Adrenal gland (tissue), 12 donors: ENCODE results near the gene HNRNPUL1. TPM values are rescaled to one million over a fixed set of nuclear protein-coding genes. Genes with fewer than 3 reads are reported as not detected.
A peak's percentile ranks its signal among the peaks of the same experiment; 100 is the strongest.

Experiments used
- DNase-seq, 7 donors: peaks; one replicate each; pipeline ENCODE4 v3.0.0-alpha.2; 2019 to 2020
- H3K27ac ChIP-seq, 5 donors: fragments of 200-600 bp; sonication (generic) in 4 of 5; 1 replicate in 3 of 5; 2 replicates in 2 of 5; pipeline versions ENCODE4 v1.5.1 to v1.8.0; 2016 to 2020; ENCODE audit warnings: mild to moderate bottlenecking in 1 of 5
- H3K27me3 ChIP-seq: fragments of 200-600 bp; 2 replicates; pipeline ENCODE4 v1.8.0; 2021
- H3K36me3 ChIP-seq, 2 donors: fragments of 200-600 bp; replicated peaks in 1 of 2; 1 replicate in 1 of 2; 2 replicates in 1 of 2; pipeline versions ENCODE4 v1.5.1 to v1.8.0; 2018 to 2022
- H3K4me1 ChIP-seq, 2 donors: fragments of 200-600 bp; replicated peaks in 1 of 2; 1 replicate in 1 of 2; 2 replicates in 1 of 2; pipeline versions ENCODE4 v1.5.1 to v1.8.0; 2018 to 2021
- H3K4me3 ChIP-seq, 4 donors: fragments of 200-600 bp; sonication (generic) in 3 of 4; one replicate each; pipeline ENCODE4 v1.5.1; 2016 to 2018
- H3K9me3 ChIP-seq, 3 donors: fragments of 200-600 bp; sonication (generic) in 1 of 3; replicated peaks in 1 of 3; 1 replicate in 2 of 3; 2 replicates in 1 of 3; pipeline versions ENCODE4 v1.5.1 to v1.8.0; 2016 to 2021
- CTCF ChIP-seq, 6 experiments: fragments of 450-650 bp in 4 of 6; fragments of 200-600 bp in 2 of 6; sonication (generic) in 1 of 6; IDR thresholded peaks; 1 replicate in 5 of 6; 2 replicates in 1 of 6; pipeline versions ENCODE4 v1.5.1 to v1.8.0; 2016 to 2021; ENCODE audit warnings: antibody characterized with exemption in 6 of 6, mild to moderate bottlenecking in 2 of 6, moderate library complexity in 1 of 6
- POLR2A ChIP-seq, 2 donors: fragments of 450-650 bp; IDR thresholded peaks; one replicate each; pipeline ENCODE4 v1.6.1; 2017; ENCODE audit warnings: antibody characterized with exemption in 2 of 2, mild to moderate bottlenecking in 2 of 2, moderate library complexity in 1 of 2
- WGBS, 4 donors: extraction: QIAGEN DNeasy Blood & Tissue Kit in 2 of 4; methylation state at CpG; one replicate each; pipeline versions ENCODE4 v1.1.5 to v1.1.7; 2013 to 2017; 5-methylcytosine and 5-hydroxymethylcytosine counted together
- intact Hi-C, 2 donors: fragments of 100-400 bp; cut with DNase I; formaldehyde crosslinking; loops; one replicate each; pipeline versions ENCODE4 v1.14.1 to v1.15.0; 2022 to 2023
- polyA plus RNA-seq, 3 donors: library from polyadenylated mRNA; stranded (reverse); fragments of 200-250 nt in 2 of 3; fragments of 350-450 nt in 1 of 3; fragmentation: Illumina TruSeq in 1 of 3; extraction: RNeasy Lipid Tissue Mini Kit (QIAGEN cat#74804) in 1 of 3; gene quantifications; one replicate each; pipeline ENCODE4 v1.2.3, GENCODE V29; 2013 to 2014
- total RNA-seq, 9 donors: library from RNA; depleted of rRNA in 4 of 9; stranded (reverse); fragments of >200 nt in 4 of 9; fragments of 120-200 nt in 1 of 9; fragmentation: NEBNext Ultra II Directional in 1 of 9; extraction: Animal tissue kit (Norgen Biotek cat#: 25700) in 1 of 9; gene quantifications; one replicate each; pipeline versions ENCODE4 v1.1.0 to v1.2.4, GENCODE V29; 2013 to 2023
- donor health status: healthy with polysubstance abuse.
- donor health status: Bipolar disorder and iron deficiency.
- donor health status: DM: yes; HTN: yes; CAD: no.
- donor health status: DM: no; HTN: no; CAD: no.
- donor health status: DM: no; HTN: no; CAD: no.
- donor health status: DM: yes; HTN: yes; CAD: no.

Gene HNRNPUL1
- total and polyA plus RNA-seq, 12 donors: 55.8 to 175 (median 142) TPM

- 56 to 63% (median 61%) methylated on average over 6 of the region's 6 CpGs for WGBS, 4 donors
- peaks cover 0 to 74% of the 10 kb centered on the region in 2 donors for H3K36me3 ChIP-seq
- peak overlapping the region in 3 of 5 donors; percentile 2 to 73 (median 24) for H3K27ac ChIP-seq
Observed at GRCh38 chr19:41295499-41295898, 31.3 kb downstream of the HNRNPUL1 start.

GRCh38 chr19:41296433-41296871 lies 32.3 kb downstream of the HNRNPUL1 start:
- Histone ChIP-seq H3K4me3 (no peak overlapping the region), H3K4me1 (peaks cover 25 to 44% of the 10 kb centered on the region in 2 donors), H3K27ac (peak overlapping the region in 2 of 5 donors; percentile 73 to 80), H3K27me3 (no peaks in the 10 kb centered on the region), H3K36me3 (peaks cover 0 to 74% of the 10 kb centered on the region in 2 donors), H3K9me3 (no peaks in the 10 kb centered on the region)
- intact Hi-C loops: no loop called here
- no peak for TF ChIP-seq POLR2A (IDR thresholded peaks at IDR 0.05)
- no peak for TF ChIP-seq CTCF (IDR thresholded peaks at IDR 0.05)
- WGBS, 4 donors: 83 to 95% (median 90%) methylated on average over 1 to 2 of the region's 2 CpGs
- DNase-seq: no peak

More at GRCh38 chr19:41295499-41295898, 31.3 kb downstream of the HNRNPUL1 start:
- TF ChIP-seq POLR2A (IDR thresholded peaks at IDR 0.05): no peak
- TF ChIP-seq CTCF (IDR thresholded peaks at IDR 0.05): no peak
- Histone ChIP-seq H3K4me3 (no peak overlapping the region), H3K4me1 (peaks cover 25 to 44% of the 10 kb centered on the region in 2 donors), H3K9me3 (no peaks in the 10 kb centered on the region), H3K27me3 (no peaks in the 10 kb centered on the region)
- no peak for DNase-seq
- intact Hi-C loops: no loop called here

- Histone ChIP-seq H3K9me3 (no peaks in the 10 kb centered on the region), H3K4me1 (peaks cover 25 to 44% of the 10 kb centered on the region in 2 donors), H3K27ac (peak overlapping the region in 4 of 5 donors; percentile 50 to 80 (median 68)), H3K4me3 (no peak overlapping the region), H3K36me3 (peaks cover 0 to 73% of the 10 kb centered on the region in 2 donors), H3K27me3 (no peaks in the 10 kb centered on the region)
- TF ChIP-seq POLR2A (IDR thresholded peaks at IDR 0.05) (no peak), CTCF (IDR thresholded peaks at IDR 0.05) (no peak)
- peak in 1 of 7 donors; percentile 89 for DNase-seq
- WGBS, 4 donors: 69 to 87% (median 75%) methylated on average over 3 to 7 of the region's 7 CpGs
- intact Hi-C loops: no loop called here
Observed at GRCh38 chr19:41297628-41298347, 33.6 kb downstream of the HNRNPUL1 start.

GRCh38 chr19:41298348-41298964 lies 34.3 kb downstream of the HNRNPUL1 start:
- peak; percentile 53 to 88 (median 72) for DNase-seq
- 27 to 33% (median 32%) methylated on average over 4 of the region's 4 CpGs for WGBS, 4 donors
- TF ChIP-seq CTCF (IDR thresholded peaks at IDR 0.05) (no peak), POLR2A (IDR thresholded peaks at IDR 0.05) (no peak)

More at GRCh38 chr19:41298348-41298964, 34.3 kb downstream of the HNRNPUL1 start:
- no peak overlapping the region for H3K4me3 ChIP-seq
- no peaks in the 10 kb centered on the region for H3K27me3 ChIP-seq
- peak overlapping the region in 4 of 5 donors; percentile 50 to 80 (median 68) for H3K27ac ChIP-seq
- no peaks in the 10 kb centered on the region for H3K9me3 ChIP-seq
- peaks cover 25 to 44% of the 10 kb centered on the region in 2 donors for H3K4me1 ChIP-seq
- intact Hi-C loops: no loop called here
- H3K36me3 ChIP-seq: peaks cover 0 to 73% of the 10 kb centered on the region in 2 donors
